GM12864 (cell line): Measurements from ENCODE around the gene DIAPH3.
"Not testable (repeated sequence)": the region's sequence is repeated elsewhere in the genome, so short reads cannot be mapped to it uniquely, and the experiment has no call there.

Experiments used
- DNase-seq: peaks from one replicate; pipeline ENCODE4 v3.0.0-alpha.2; 2011; ENCODE audit warnings: low read depth
- H3K4me3 ChIP-seq: 2 replicates; pipeline ENCODE4 v1.5.1; 2011; ENCODE audit warnings: mild to moderate bottlenecking, low read depth, low read length, control low read depth
- CTCF ChIP-seq: IDR thresholded peaks from 2 replicates; pipeline ENCODE4 v1.5.1; 2011; ENCODE audit warnings: low read depth, mild to moderate bottlenecking, moderate library complexity, low read length, control low read depth, inconsistent platforms; ENCODE audit errors: missing control alignments

DIAPH3 gene

GRCh38 chr13:60095300-60095699 lies 68.4 kb downstream of the DIAPH3 start:
- no peak for DNase-seq
- TF ChIP-seq CTCF = no peak
- H3K4me3 ChIP-seq = no peak overlapping the region

GRCh38 chr13:60094385-60095088 lies 69.2 kb downstream of the DIAPH3 start:
- H3K4me3 ChIP-seq = no peak overlapping the region
- no peak for TF ChIP-seq CTCF
- DNase-seq = no peak

GRCh38 chr13:60093425-60094019 lies 70.2 kb downstream of the DIAPH3 start:
- H3K4me3 ChIP-seq = no peak overlapping the region
- DNase-seq = no peak
- no peak for TF ChIP-seq CTCF

- TF ChIP-seq CTCF = no peak
- H3K4me3 ChIP-seq = no peak overlapping the region
- no peak for DNase-seq
Observed at GRCh38 chr13:60091573-60091972, 72.2 kb downstream of the DIAPH3 start.

- no peak overlapping the region for H3K4me3 ChIP-seq
- DNase-seq = no peak
- TF ChIP-seq CTCF = no peak
Observed at GRCh38 chr13:60090574-60090973, 73.2 kb downstream of the DIAPH3 start.

GRCh38 chr13:60083780-60084179 lies 79.9 kb downstream of the DIAPH3 start:
- not testable (repeated sequence) for DNase-seq, H3K4me3 ChIP-seq

- DNase-seq = no peak
- H3K4me3 ChIP-seq = no peak overlapping the region
- no peak for TF ChIP-seq CTCF
Observed at GRCh38 chr13:60080850-60081249, 82.9 kb downstream of the DIAPH3 start.
